Activated CD4-positive, alpha-beta T cell treated with anti-CD3 and anti-CD28 coated beads, Interleukin-2, amount 10 ng/mL, durations not matched to agents 24 days and 14 days (primary cell): ENCODE results near the gene JCHAIN. TPM values are rescaled to one million over a fixed set of nuclear protein-coding genes. Genes with fewer than 3 reads are reported as not detected.
A peak's percentile ranks its signal among the peaks of the same experiment; 100 is the strongest.

Source experiments
- DNase-seq: peaks from one replicate; pipeline ENCODE4 v3.0.0; 2022
- H3K27ac Mint-ChIP-seq: one replicate; pipeline ENCODE4 v1.8.0; 2022; ENCODE audit warnings: mild to moderate bottlenecking, mixed read lengths
- H3K27me3 Mint-ChIP-seq: one replicate; pipeline ENCODE4 v1.8.0; 2022; ENCODE audit warnings: mixed read lengths
- H3K36me3 Mint-ChIP-seq: one replicate; pipeline ENCODE4 v1.8.0; 2022; ENCODE audit warnings: low read depth, mild to moderate bottlenecking, mixed read lengths
- H3K4me1 Mint-ChIP-seq: one replicate; pipeline ENCODE4 v1.8.0; 2021; ENCODE audit warnings: mixed read lengths
- H3K4me3 Mint-ChIP-seq: one replicate; pipeline ENCODE4 v1.8.0; 2022; ENCODE audit warnings: mild to moderate bottlenecking, moderate library complexity, mixed read lengths
- H3K9me3 Mint-ChIP-seq: one replicate; pipeline ENCODE4 v1.8.0; 2021; ENCODE audit warnings: mixed read lengths
- intact Hi-C: fragments of 100-400 bp; cut with micrococcal nuclease; formaldehyde crosslinking; loops from one replicate; pipeline ENCODE4 v1.15.1; 2023
- total RNA-seq: library from RNA; stranded (reverse); gene quantifications from 2 replicates; pipeline ENCODE4 v1.2.3, GENCODE V29; 2022

Gene JCHAIN
- total RNA-seq = not detected in 2 replicates

DNA sequence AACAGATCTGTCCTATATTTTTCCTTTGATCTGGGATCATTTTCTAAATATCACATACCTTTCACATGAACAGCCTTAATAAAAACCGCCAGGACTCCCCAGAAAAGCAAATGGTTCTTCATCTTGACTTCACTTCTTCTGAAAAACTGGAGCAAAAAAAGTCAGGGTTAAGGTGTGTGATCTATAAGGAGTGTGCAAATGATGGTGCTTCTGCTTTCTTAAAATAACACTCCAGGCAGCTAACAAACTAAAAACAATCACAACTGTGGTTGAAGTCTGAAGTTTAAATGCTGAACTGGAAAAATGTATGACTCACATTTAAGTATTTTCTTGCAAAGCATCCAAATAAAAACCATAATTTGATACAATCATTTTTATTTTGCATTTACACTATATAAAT, at the start of gene JCHAIN:
Gene JCHAIN, minus strand, starts transcription at position 140 of the 400 bp plus-strand sequence. Its CDS starts 18 bp downstream, at position 122.
- no peak for DNase-seq
- peaks cover 14% of the 10 kb centered on the region for H3K27me3 Mint-ChIP-seq
- intact Hi-C loops = no loop called here
- no peaks in the 10 kb centered on the region for H3K9me3 Mint-ChIP-seq
- H3K4me3 Mint-ChIP-seq = no peak within 1 kb of the TSS
- no peak within 1 kb of the TSS for H3K27ac Mint-ChIP-seq
- H3K36me3 Mint-ChIP-seq = no peaks in the 10 kb centered on the region
- H3K4me1 Mint-ChIP-seq = peaks cover 5% of the 10 kb centered on the region

DNA sequence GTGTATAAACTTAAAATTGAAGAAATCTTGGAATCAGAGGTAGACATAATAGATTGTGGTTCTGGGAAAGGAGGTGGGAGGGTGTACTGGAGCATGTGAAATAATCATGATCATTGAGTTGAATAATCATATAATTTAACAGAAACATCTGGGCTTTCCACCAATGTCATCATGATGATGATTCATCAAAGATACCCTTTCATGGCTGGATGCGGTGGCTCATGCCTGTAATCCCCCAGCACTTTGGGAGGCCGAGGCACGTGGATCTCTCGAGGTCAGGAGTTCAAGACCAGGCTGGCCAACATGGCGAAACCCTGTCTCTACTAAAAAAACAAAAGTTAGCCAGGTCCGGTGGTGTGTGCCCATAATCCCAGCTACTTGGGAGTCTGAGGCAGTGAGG, 48.8 kb upstream of the JCHAIN start:
- Mint-ChIP-seq H3K27me3 (no peaks in the 10 kb centered on the region), H3K27ac (no peak overlapping the region)

DNA sequence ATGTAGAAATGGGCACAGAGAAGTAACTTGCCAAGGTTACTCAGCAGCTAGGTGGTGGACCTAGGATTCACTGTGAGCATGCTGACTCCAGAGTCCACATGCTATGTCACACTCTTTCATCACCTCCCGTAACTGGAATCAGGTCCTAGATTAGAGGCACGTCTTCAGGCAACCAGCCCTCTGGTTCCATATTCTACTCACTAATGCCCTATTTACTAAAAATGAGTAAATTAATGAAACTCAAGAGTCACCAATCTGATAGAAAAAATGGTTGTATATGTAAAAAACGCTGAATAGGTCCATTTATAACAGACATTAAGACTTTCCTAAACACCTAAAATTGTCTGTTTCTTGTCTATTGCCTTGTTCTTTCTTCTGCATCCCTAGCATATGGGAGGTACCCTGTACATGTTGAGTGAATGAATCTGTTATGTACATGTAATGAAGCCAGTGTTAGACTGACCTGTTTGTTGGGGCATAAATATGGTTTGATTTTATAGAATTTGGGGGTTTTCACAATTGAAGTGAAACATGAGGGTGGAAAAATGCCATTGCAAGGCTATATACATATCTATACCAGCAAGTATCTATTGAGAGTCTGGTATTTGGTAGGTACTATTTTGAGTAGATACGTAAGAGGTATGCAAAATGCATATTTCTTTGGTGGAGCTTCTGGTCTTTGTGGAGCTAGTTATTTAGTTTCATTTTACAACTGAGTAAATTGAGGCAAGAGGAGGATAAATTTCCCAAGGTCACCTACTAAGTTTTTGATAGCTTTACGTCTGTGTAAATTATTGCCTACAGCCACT, 48.0 kb upstream of the JCHAIN start:
- no peaks in the 10 kb centered on the region for H3K9me3 Mint-ChIP-seq
- no peak overlapping the region for H3K27ac Mint-ChIP-seq
- H3K27me3 Mint-ChIP-seq = no peaks in the 10 kb centered on the region
- no peak for DNase-seq
- intact Hi-C loops = no loop called here
- no peak overlapping the region for H3K4me3 Mint-ChIP-seq
- peaks cover 24% of the 10 kb centered on the region for H3K4me1 Mint-ChIP-seq
- H3K36me3 Mint-ChIP-seq = no peaks in the 10 kb centered on the region

More for the DNA sequence above, 48.8 kb upstream of the JCHAIN start:
- Mint-ChIP-seq H3K4me3 (no peak overlapping the region), H3K9me3 (no peaks in the 10 kb centered on the region), H3K36me3 (no peaks in the 10 kb centered on the region), H3K4me1 (peaks cover 24% of the 10 kb centered on the region)
- DNase-seq = no peak
- intact Hi-C loops = no loop called here

DNA sequence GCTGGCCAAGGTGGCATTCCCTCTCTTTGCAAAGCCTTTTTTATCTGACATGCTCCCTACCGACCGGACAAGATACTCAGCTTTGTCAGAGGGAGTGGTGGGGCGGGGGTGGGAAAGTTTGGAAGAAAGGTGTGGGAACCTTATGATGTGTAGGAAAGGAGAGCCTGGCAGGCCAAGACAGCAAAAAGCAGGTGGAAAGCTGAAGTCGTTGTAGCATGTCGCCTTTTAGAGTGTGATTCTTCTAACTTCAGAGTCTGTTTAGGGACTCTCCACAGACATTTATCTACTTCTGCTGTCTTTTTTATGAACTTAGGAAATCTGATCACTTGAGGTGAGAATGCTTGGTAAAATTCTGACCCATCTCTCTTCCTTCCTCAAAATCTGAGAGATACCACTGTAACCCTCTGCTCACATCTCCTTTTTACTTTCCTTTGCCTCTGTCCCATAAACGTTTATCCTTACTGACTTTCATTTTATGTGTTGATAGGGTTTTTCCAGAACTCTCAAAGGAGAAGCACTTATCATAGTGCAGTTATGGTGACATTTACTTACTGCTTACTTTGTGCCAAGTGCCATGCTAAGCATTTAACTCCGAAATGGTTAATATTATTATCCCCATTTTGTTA, 47.3 kb upstream of the JCHAIN start:
- Mint-ChIP-seq H3K4me1 (peaks cover 24% of the 10 kb centered on the region), H3K9me3 (no peaks in the 10 kb centered on the region), H3K36me3 (no peaks in the 10 kb centered on the region), H3K27ac (no peak overlapping the region), H3K27me3 (no peaks in the 10 kb centered on the region), H3K4me3 (no peak overlapping the region)
- no peak for DNase-seq
- intact Hi-C loops = no loop called here

DNA sequence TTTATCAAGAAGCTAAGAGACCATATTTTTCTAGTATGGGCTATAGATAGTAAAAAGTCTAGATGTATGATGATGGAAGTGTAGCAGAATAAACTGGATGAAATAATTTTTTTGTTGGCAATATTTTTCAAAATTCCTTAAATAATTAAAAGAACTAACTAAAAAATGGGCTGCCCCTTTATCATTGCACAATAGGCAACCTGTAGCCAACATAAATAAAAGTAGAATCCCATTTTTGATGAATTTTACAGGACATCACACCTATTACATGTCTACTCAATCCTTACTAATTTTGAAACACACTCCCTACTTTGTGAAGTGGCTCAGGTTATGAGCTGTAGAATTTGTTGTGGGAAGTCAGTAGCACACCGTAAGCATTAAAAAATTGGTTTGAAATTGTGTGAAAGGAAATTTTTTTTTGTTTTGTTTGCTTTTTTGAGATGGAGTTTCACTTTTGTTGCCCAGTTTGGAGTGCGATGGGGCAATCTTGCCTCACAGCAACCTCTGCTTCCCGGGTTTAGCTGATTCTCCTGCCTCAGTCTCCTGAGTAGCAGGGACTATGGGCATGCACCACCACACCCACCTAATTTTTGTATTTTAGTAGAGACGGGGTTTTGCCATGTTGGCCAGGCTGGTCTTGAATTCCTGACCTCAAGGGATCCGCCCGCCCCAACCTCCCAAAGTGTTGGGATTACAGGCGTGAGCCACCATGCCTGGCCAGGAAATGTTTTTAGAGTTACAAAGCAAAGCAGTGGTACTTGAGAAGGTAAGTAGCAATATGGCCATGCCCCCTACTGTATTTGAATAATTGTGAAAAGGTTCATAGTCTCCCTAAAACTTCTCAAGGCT, 46.5 kb upstream of the JCHAIN start:
- H3K27me3 Mint-ChIP-seq = no peaks in the 10 kb centered on the region
- H3K4me3 Mint-ChIP-seq = no peak overlapping the region
- intact Hi-C loops = no loop called here

DNA sequence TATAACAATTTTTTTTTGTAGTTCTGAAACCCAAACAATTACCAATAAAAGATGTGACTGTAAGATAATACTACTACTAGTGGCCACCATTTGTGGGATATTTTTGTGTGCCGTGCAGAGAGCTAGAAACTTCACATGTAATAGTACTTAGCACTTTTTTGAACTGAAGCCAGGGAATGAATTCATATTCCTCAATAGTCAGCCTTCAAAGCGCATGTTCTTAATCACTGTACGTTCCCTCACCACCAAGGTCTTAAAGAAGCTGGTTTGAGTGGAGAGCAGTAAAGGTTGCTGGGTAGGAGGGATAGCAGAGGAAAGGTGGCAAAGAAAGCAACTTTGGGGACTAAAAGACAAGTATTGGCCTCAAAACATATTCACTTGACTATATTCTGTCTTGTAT, 45.8 kb upstream of the JCHAIN start:
- Mint-ChIP-seq H3K9me3 (no peaks in the 10 kb centered on the region), H3K27me3 (no peaks in the 10 kb centered on the region), H3K4me3 (no peak overlapping the region), H3K36me3 (no peaks in the 10 kb centered on the region), H3K4me1 (peaks cover 22% of the 10 kb centered on the region), H3K27ac (no peak overlapping the region)
- intact Hi-C loops = no loop called here
- DNase-seq = no peak

More for the DNA sequence above, 46.5 kb upstream of the JCHAIN start:
- H3K4me1 Mint-ChIP-seq = peaks cover 24% of the 10 kb centered on the region
- no peaks in the 10 kb centered on the region for H3K36me3 Mint-ChIP-seq
- H3K9me3 Mint-ChIP-seq = no peaks in the 10 kb centered on the region
- DNase-seq = no peak
- no peak overlapping the region for H3K27ac Mint-ChIP-seq

DNA sequence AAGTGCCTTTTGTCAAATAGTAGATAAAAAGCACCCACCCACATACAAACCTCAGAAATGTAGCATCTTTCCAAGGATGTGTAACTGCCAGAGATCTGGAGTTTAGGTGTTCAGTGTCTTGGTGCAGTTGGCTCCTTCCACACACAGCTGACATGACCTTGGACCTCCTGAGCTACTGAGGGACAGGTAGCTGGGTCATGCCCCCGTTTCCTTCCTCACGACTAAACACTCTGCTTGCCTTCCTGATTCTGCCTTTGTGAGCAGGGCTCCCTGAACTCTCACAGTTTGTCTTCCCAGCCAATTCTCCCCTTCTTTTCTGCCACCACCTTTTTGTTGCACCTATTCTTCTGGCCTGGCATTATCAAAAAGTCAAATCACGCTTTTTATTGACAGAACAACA, 45.3 kb upstream of the JCHAIN start:
- Mint-ChIP-seq H3K9me3 (no peaks in the 10 kb centered on the region), H3K4me1 (peaks cover 24% of the 10 kb centered on the region), H3K27ac (peak overlapping the region; percentile 15), H3K27me3 (no peaks in the 10 kb centered on the region), H3K36me3 (no peaks in the 10 kb centered on the region), H3K4me3 (no peak overlapping the region)
- DNase-seq = no peak
- intact Hi-C loops = no loop called here

DNA sequence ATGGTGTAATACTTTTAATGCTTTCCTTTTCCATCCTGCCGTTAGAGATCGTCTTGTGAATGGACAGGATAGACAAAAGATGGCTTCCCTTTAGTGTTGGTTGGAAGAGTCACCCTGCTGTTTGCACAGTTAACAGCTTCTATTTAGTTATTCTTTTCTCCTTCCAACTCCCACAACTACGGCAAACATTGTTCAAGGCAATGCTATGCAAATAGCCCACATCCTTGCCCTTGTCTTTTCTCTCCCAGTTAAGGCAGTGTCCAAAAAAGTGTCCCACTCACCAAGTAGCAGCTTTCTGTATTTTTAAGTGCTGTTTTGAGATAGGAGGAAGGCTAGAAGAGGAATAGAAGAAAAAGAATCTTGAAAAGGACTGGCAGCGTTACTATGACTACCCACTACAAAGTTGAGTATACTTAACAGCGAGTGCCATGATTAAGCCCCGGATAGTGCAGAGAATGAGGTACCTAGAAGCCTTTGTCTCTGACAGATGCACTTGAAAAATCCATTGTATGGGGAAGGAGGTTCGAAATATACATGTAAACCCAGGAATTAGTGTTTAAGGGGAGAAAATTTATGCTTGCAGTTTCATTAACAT, 43.4 kb upstream of the JCHAIN start:
- H3K27ac Mint-ChIP-seq = no peak overlapping the region
- no peak for DNase-seq
- H3K4me1 Mint-ChIP-seq = peaks cover 29% of the 10 kb centered on the region
- H3K27me3 Mint-ChIP-seq = no peaks in the 10 kb centered on the region
- intact Hi-C loops = loop anchor here (5.0 to 10.0 kb wide), 4 partner anchors 93 to 298 kb away; partner anchors contain the start of gene GRSF1
- H3K4me3 Mint-ChIP-seq = no peak overlapping the region
- no peaks in the 10 kb centered on the region for H3K36me3 Mint-ChIP-seq
- H3K9me3 Mint-ChIP-seq = no peaks in the 10 kb centered on the region

DNA sequence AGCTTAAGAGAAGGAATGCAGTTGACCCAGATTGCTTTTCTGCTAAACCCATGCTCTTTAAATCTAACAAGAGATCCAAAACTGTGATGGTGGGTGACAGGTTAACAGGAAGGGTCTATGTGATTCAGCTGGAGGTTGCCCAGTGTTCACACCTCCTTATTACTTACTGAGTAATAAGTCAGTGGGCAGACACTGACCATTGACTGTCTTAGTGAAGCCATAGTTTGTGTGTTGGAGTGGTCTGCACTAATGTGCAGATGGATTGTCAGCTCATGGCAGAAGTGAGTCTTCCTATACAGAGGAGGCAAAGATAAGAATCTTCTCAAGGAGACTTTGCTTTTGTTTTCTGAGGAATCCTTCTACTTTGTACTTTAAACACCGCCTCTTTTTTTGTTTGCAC, 40.2 kb upstream of the JCHAIN start:
- H3K4me1 Mint-ChIP-seq = peaks cover 24% of the 10 kb centered on the region
- intact Hi-C loops = loop anchor here (2.0 to 10.0 kb wide), 5 partner anchors 16 to 301 kb away; partner anchors contain the start of gene GRSF1
- H3K36me3 Mint-ChIP-seq = no peaks in the 10 kb centered on the region
- peak overlapping the region; percentile 95 for H3K4me3 Mint-ChIP-seq
- DNase-seq = no peak
- H3K9me3 Mint-ChIP-seq = no peaks in the 10 kb centered on the region
- H3K27me3 Mint-ChIP-seq = no peaks in the 10 kb centered on the region
- peak overlapping the region; percentile 90 for H3K27ac Mint-ChIP-seq

DNA sequence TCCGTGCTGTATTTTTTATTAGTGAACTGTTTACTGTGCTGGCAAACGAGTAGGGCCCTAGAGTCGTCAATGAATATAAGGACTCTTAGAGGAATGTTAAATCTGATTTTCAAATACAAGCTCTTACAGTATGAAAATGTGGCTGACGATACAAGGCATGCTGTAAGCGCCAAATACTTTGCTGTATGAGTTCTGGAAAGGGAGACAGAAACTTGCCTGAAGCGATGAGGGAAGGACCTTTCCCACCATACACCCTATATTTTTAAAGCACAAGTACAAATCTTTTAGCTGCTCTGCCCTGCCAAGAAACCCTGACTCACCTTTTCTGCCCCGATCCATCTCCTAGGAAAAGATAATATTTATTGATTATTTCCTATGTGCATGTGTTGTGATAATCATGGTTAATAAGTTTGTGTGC, 39.7 kb upstream of the JCHAIN start:
- H3K27ac Mint-ChIP-seq = peak overlapping the region; percentile 90
- intact Hi-C loops = loop anchor here (2.0 to 10.0 kb wide), 5 partner anchors 17 to 301 kb away; partner anchors contain the start of gene GRSF1
- peaks cover 24% of the 10 kb centered on the region for H3K4me1 Mint-ChIP-seq
- DNase-seq = no peak
- H3K4me3 Mint-ChIP-seq = peak overlapping the region; percentile 95
- H3K36me3 Mint-ChIP-seq = no peaks in the 10 kb centered on the region
- no peaks in the 10 kb centered on the region for H3K27me3 Mint-ChIP-seq
- H3K9me3 Mint-ChIP-seq = no peaks in the 10 kb centered on the region

DNA sequence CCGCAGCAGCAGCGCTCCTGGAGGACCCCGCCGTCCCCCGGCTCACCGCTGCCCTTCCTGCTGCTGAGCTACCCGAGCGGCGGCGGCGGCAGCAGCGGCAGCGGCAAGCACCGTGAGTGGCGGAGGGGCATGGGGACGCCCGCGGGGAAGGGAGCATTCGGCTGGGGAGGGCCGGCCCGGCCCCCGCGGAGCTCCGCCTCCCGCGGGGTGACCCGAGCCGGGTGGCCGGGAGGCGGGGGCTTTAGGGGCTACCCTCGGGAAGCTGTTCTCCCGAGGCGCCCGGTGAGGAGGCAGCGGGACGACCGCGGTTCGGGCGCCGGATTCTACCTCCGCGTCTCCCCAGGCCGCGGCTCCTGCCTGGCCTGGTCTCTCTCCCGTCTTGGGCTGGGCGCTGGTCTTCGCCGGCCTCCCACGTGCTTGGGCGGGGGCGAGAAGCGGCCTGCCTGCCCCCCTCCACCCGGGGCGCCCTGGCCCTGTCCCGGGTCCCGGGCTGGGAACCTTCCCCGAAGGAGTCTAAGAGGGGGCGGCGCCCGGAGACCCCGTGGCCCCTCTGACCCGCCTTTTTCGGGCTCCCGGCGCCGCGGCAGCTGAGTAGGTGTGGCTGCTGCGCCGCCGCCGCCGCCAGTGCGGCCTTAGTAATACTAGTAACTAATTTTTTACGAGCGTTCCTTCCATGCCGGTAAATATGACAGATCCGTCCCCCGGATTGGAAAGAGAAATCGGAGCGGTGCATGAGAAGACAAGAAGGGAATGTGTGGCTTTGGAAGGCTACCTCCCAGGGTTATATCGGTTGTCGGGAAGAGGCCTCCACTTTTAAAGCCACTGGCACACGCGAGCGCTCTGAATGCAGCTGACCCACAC, 39.1 kb upstream of the JCHAIN start:
- Mint-ChIP-seq H3K4me1 (peaks cover 24% of the 10 kb centered on the region), H3K27ac (peak overlapping the region; percentile 90), H3K4me3 (peak overlapping the region; percentile 95), H3K27me3 (no peaks in the 10 kb centered on the region), H3K9me3 (no peaks in the 10 kb centered on the region), H3K36me3 (no peaks in the 10 kb centered on the region)
- intact Hi-C loops = loop anchor here (1.0 to 10.0 kb wide), 7 partner anchors 17 to 302 kb away; partner anchors contain the start of genes GRSF1 and UTP3
- DNase-seq = peak; percentile 90

DNA sequence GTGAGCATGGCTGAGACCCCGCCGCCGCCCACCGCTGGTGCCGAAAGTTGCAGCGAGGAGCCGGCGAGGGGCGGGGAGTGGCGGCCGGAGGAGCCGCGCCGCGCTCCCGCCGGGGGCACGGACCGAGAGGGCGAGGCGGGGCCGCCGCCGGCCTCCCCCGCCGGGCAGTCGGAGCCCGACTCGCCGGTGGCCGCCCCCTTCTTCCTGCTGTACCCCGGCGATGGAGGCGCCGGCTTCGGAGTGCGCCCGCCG, 38.5 kb upstream of the JCHAIN start:
- no peaks in the 10 kb centered on the region for H3K9me3 Mint-ChIP-seq
- H3K4me1 Mint-ChIP-seq = peaks cover 24% of the 10 kb centered on the region
- peak; percentile 79 for DNase-seq
- H3K27me3 Mint-ChIP-seq = no peaks in the 10 kb centered on the region
- H3K4me3 Mint-ChIP-seq = peak overlapping the region; percentile 87
- peak overlapping the region; percentile 48 for H3K27ac Mint-ChIP-seq
- intact Hi-C loops = loop anchor here (1.0 to 10.0 kb wide), 6 partner anchors 17 to 302 kb away; partner anchors contain the start of genes GRSF1 and UTP3
- H3K36me3 Mint-ChIP-seq = no peaks in the 10 kb centered on the region
